Endothelial cell of umbilical vein (primary cell): ENCODE measurements around the gene FGF16. TPM values are rescaled to one million over a fixed set of nuclear protein-coding genes. Genes with fewer than 3 reads are reported as not detected.

Source experiments
- BruUV-seq: library from RNA; stranded (reverse); fragments of 400-500 nt; replicated peaks from 2 replicates; lab custom pipeline; 2021; lab: Mats Ljungman, UMichigan
- CTCF ChIA-PET: fragments of 300-600, 350-600 bp; sonication (Branson Sonifier 250); formaldehyde crosslinking; loops from one replicate; lab custom pipeline; 2021; ENCODE audit warnings: antibody characterized with exemption, inconsistent platforms; lab: Charles Lee
- POLR2A ChIA-PET: fragments of 300-600, 350-600 bp; sonication (Branson Sonifier 250); formaldehyde crosslinking; loops from one replicate; lab custom pipeline; 2021; ENCODE audit warnings: antibody characterized with exemption, inconsistent platforms; lab: Charles Lee
- DNase-seq: peaks from one replicate; pipeline ENCODE4 v3.0.0-alpha.2; 2011; ENCODE audit warnings: low read depth, low spot score
- FAIRE-seq: peaks from 2 replicates; lab custom pipeline; 2011; peaks lifted over from hg19 to GRCh38; lab: Jason Lieb, UNC
- H2AFZ ChIP-seq: 2 replicates; pipeline ENCODE4 v1.6.0; 2012; ENCODE audit warnings: low read depth, low read length, control low read depth, inconsistent platforms
- H3K27ac ChIP-seq: 2 replicates; pipeline ENCODE4 v1.5.1; 2011; ENCODE audit warnings: low read depth, mild to moderate bottlenecking, control low read depth, low read length, moderate library complexity; ENCODE audit not compliant: insufficient read depth
- H3K27me3 ChIP-seq, 2 experiments: 2 replicates each; pipeline versions ENCODE4 v1.6.0 to v1.6.1; 2011; ENCODE audit warnings: low read length in 2 of 2, mixed read lengths in 1 of 2; ENCODE audit not compliant: control insufficient read depth in 2 of 2, insufficient read depth in 2 of 2
- H3K36me3 ChIP-seq, 2 experiments: 2 replicates in 1 of 2; 3 replicates in 1 of 2; pipeline ENCODE4 v1.5.1; 2011; ENCODE audit warnings: low read length in 2 of 2, mild to moderate bottlenecking in 1 of 2, moderate library complexity in 1 of 2; ENCODE audit not compliant: control insufficient read depth in 2 of 2, insufficient read depth in 2 of 2; ENCODE audit errors: extremely low read depth in 1 of 2
- H3K4me1 ChIP-seq: 3 replicates; pipeline ENCODE4 v1.5.1; 2011; ENCODE audit warnings: mild to moderate bottlenecking, low read length; ENCODE audit not compliant: control insufficient read depth, insufficient read depth; ENCODE audit errors: extremely low read depth
- H3K4me2 ChIP-seq: 2 replicates; pipeline ENCODE4 v1.6.1; 2011; ENCODE audit warnings: low read length, control low read depth, mixed read lengths; ENCODE audit not compliant: insufficient read depth
- H3K4me3 ChIP-seq, 3 experiments: fragments of 200-600 bp in 1 of 3; sonication (generic), shearing (Covaris generic) in 1 of 3; replicated peaks in 1 of 3; 2 replicates each; pipeline ENCODE4 v1.5.1; 2011 to 2016; ENCODE audit warnings: control low read depth in 3 of 3, low read length in 3 of 3, mild to moderate bottlenecking in 2 of 3, inconsistent platforms in 1 of 3, low read depth in 1 of 3, moderate library complexity in 1 of 3; ENCODE audit not compliant: insufficient read depth in 1 of 3
- H3K79me2 ChIP-seq: 2 replicates; pipeline ENCODE4 v1.6.0; 2012; ENCODE audit warnings: low read length, inconsistent platforms; ENCODE audit not compliant: control insufficient read depth, insufficient read depth
- H3K9ac ChIP-seq: replicated peaks from 2 replicates; pipeline ENCODE3; 2011; ENCODE audit warnings: low read length, control low read depth; ENCODE audit not compliant: insufficient read depth; ENCODE audit errors: extremely low read depth
- H3K9me1 ChIP-seq: replicated peaks from 3 replicates; pipeline ENCODE4 v1.6.0; 2011; ENCODE audit warnings: mild to moderate bottlenecking, low read length; ENCODE audit not compliant: control insufficient read depth, insufficient read depth; ENCODE audit errors: extremely low read depth
- H3K9me3 ChIP-seq: replicated peaks from 2 replicates; pipeline ENCODE4 v1.5.1; 2012; ENCODE audit warnings: low read length, inconsistent platforms; ENCODE audit not compliant: control insufficient read depth, insufficient read depth
- H4K20me1 ChIP-seq: replicated peaks from 2 replicates; pipeline ENCODE3; 2011; ENCODE audit warnings: mild to moderate bottlenecking, low read length; ENCODE audit not compliant: control insufficient read depth, insufficient read depth; ENCODE audit errors: extremely low read depth
- EZH2 ChIP-seq: IDR thresholded peaks from 2 replicates; pipeline ENCODE4 v1.6.1; 2012; ENCODE audit warnings: borderline replicate concordance, low read depth, mild to moderate bottlenecking, moderate library complexity, low read length, inconsistent platforms; ENCODE audit not compliant: severe bottlenecking
- FOS ChIP-seq: IDR thresholded peaks from 2 replicates; pipeline ENCODE4 v1.6.1; 2011; ENCODE audit warnings: mild to moderate bottlenecking, low read length, moderate library complexity, borderline replicate concordance; ENCODE audit not compliant: insufficient read depth
- GATA2 ChIP-seq: IDR thresholded peaks from 2 replicates; pipeline ENCODE4 v1.7.0; 2011; ENCODE audit warnings: low read depth, mild to moderate bottlenecking, moderate library complexity, mixed read lengths, low read length; ENCODE audit not compliant: insufficient read length, insufficient read depth
- JUN ChIP-seq: IDR thresholded peaks from 2 replicates; pipeline ENCODE4 v1.6.1; 2011; ENCODE audit warnings: borderline replicate concordance, low read depth; ENCODE audit not compliant: insufficient read length, insufficient read depth
- MAX ChIP-seq: IDR thresholded peaks from 2 replicates; pipeline ENCODE4 v1.6.1; 2011; ENCODE audit not compliant: insufficient read depth, insufficient read length
- MYC ChIP-seq: IDR thresholded peaks from one replicate; pipeline ENCODE4 v1.6.1; 2011; ENCODE audit warnings: mild to moderate bottlenecking, low read depth, low read length
- POLR2A ChIP-seq: IDR thresholded peaks from 2 replicates; pipeline ENCODE4 v1.6.1; 2012; ENCODE audit warnings: low read depth, mild to moderate bottlenecking, control low read depth, low read length
- POLR2AphosphoS5 ChIP-seq: IDR thresholded peaks from 2 replicates; pipeline ENCODE4 v1.6.1; 2012; ENCODE audit warnings: low read depth, mild to moderate bottlenecking, control low read depth, low read length, moderate library complexity; ENCODE audit not compliant: insufficient read depth
- dilution Hi-C: fragments of 300-500 bp; cut with MboI; formaldehyde crosslinking; loops from one replicate; pipeline ENCODE4 v1.15.0; 2019; ENCODE audit warnings: low sequenced_read_pairs; ENCODE audit not compliant: extremely low pct_ligation_motif_present
- intact Hi-C: fragments of 100-400 bp; cut with micrococcal nuclease; formaldehyde crosslinking; loops from one replicate; pipeline ENCODE4 v1.10.0; 2022
- polyA plus RNA-seq, 4 experiments: library from polyadenylated mRNA; depleted of rRNA in 3 of 4; stranded (reverse) in 3 of 4; unstranded in 1 of 4; fragments of >200 nt; gene quantifications; 2 replicates each; pipeline versions ENCODE4 v1.2.1 to v1.2.3, GENCODE V29; 2011 to 2012; ENCODE audit warnings: missing spikeins in 1 of 4
- total RNA-seq: library from RNA; stranded (reverse); gene quantifications from 2 replicates; pipeline ENCODE4 v1.2.3, GENCODE V29; 2021
- TF ChIP-seq, protein P1 (sequence below), 2 donors: IDR thresholded peaks; 1 replicate in 1 of 2; 2 replicates in 1 of 2; pipeline ENCODE4 v1.5.1; 2011; ENCODE audit warnings: low read length in 2 of 2, mild to moderate bottlenecking in 2 of 2, moderate library complexity in 2 of 2, control low read depth in 1 of 2, inconsistent platforms in 1 of 2, low read depth in 1 of 2; ENCODE audit not compliant: insufficient read depth in 1 of 2; ENCODE audit errors: extremely low read depth in 1 of 2

The FGF16 gene
- total and polyA plus RNA-seq, 2 donors (not counting 3 experiments of a cell fraction or from before 2014, with no cell fraction given): 3.1 to 3.8 TPM

GRCh38 chrX:77440330-77440729 is 6.9 kb upstream of the FGF16 start:
- DNase-seq: no peak
- no peak overlapping the region for H3K4me3 ChIP-seq
- CTCF ChIA-PET: no interaction called here

DNA sequence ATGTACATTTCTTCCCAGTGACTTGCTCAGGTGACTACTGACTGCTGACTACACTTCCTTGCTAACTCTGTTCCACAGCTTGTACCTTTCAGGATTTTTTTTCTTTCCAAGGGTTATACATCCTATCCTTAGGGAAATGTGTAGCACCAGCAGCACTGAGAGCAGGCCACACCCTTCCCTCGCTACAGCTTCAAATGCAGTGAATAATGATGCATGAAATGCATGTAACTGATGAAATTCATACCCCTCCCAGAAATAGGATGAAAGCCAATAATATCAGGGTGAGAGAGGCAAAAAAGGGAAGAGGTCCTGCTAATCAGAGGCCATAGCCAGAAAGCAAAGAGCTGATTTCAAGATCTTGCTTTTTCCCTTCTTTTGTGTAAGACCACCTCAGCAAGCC is 6.2 kb upstream of the FGF16 start:
- intact Hi-C loops (loop anchor here (5.0 kb wide), 2 partner anchors 456 to 521 kb away; partner anchors contain the start of genes COX7B and MAGT1), dilution Hi-C loops (no loop called here)
- Histone ChIP-seq H2AFZ (no peak overlapping the region), H3K79me2 (no peaks in the 10 kb centered on the region), H3K9ac (no peak overlapping the region), H3K4me1 (peaks cover 63% of the 10 kb centered on the region), H3K4me3 (no peak overlapping the region), H4K20me1 (no peaks in the 10 kb centered on the region), H3K36me3 (no peaks in the 10 kb centered on the region), H3K4me2 (no peak overlapping the region), H3K27ac (peak overlapping the region; percentile 96), H3K27me3 (no peaks in the 10 kb centered on the region), H3K9me3 (no peaks in the 10 kb centered on the region), H3K9me1 (no peaks in the 10 kb centered on the region)
- DNase-seq (no peak), FAIRE-seq (no peak)
- ChIA-PET POLR2A (no interaction called here), CTCF (no interaction called here)
- no peak for TF ChIP-seq EZH2
- TF ChIP-seq FOS: no peak
- TF ChIP-seq POLR2AphosphoS5: no peak
- TF ChIP-seq, protein P1, sequence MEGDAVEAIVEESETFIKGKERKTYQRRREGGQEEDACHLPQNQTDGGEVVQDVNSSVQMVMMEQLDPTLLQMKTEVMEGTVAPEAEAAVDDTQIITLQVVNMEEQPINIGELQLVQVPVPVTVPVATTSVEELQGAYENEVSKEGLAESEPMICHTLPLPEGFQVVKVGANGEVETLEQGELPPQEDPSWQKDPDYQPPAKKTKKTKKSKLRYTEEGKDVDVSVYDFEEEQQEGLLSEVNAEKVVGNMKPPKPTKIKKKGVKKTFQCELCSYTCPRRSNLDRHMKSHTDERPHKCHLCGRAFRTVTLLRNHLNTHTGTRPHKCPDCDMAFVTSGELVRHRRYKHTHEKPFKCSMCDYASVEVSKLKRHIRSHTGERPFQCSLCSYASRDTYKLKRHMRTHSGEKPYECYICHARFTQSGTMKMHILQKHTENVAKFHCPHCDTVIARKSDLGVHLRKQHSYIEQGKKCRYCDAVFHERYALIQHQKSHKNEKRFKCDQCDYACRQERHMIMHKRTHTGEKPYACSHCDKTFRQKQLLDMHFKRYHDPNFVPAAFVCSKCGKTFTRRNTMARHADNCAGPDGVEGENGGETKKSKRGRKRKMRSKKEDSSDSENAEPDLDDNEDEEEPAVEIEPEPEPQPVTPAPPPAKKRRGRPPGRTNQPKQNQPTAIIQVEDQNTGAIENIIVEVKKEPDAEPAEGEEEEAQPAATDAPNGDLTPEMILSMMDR (IDR thresholded peaks at IDR 0.05; ENCODE audit: extremely low read depth in 1 of 2, insufficient read depth in 1 of 2, low read depth in 1 of 2, low read length in 2 of 2): no peak
- TF ChIP-seq GATA2: no peak
- TF ChIP-seq JUN: no peak
- no peak for TF ChIP-seq POLR2A
- TF ChIP-seq MAX: no peak
- TF ChIP-seq MYC: no peak
- no TSS peak for BruUV-seq

More at GRCh38 chrX:77440330-77440729, 6.9 kb upstream of the FGF16 start:
- no peak for TF ChIP-seq MYC
- H3K4me2 ChIP-seq: no peak overlapping the region
- BruUV-seq: no TSS peak
- H3K27me3 ChIP-seq: no peaks in the 10 kb centered on the region
- H3K27ac ChIP-seq: no peak overlapping the region
- no peaks in the 10 kb centered on the region for H3K9me1 ChIP-seq
- no peaks in the 10 kb centered on the region for H3K36me3 ChIP-seq
- POLR2A ChIA-PET: no interaction called here
- no peak overlapping the region for H2AFZ ChIP-seq
- dilution Hi-C loops: no loop called here
- intact Hi-C loops: loop anchor here (5.0 kb wide), 2 partner anchors 457 to 522 kb away; partner anchors contain the start of genes COX7B and MAGT1
- H3K9ac ChIP-seq: no peak overlapping the region
- H4K20me1 ChIP-seq: no peaks in the 10 kb centered on the region
- FAIRE-seq: no peak
- H3K9me3 ChIP-seq: no peaks in the 10 kb centered on the region
- no peaks in the 10 kb centered on the region for H3K79me2 ChIP-seq
- peaks cover 64% of the 10 kb centered on the region for H3K4me1 ChIP-seq
